CD4-positive, alpha-beta T cell treated with Interleukin-17A for 4 hours (primary cell): ENCODE results near the gene FAM221A.
"Not testable (repeated sequence)": the region's sequence is repeated elsewhere in the genome, so short reads cannot be mapped to it uniquely, and the experiment has no call there.

Experiments
- DNase-seq: peaks from one replicate; pipeline ENCODE4 v3.0.0-alpha.2; 2020; ENCODE audit warnings: mixed read lengths

FAM221A gene

DNA sequence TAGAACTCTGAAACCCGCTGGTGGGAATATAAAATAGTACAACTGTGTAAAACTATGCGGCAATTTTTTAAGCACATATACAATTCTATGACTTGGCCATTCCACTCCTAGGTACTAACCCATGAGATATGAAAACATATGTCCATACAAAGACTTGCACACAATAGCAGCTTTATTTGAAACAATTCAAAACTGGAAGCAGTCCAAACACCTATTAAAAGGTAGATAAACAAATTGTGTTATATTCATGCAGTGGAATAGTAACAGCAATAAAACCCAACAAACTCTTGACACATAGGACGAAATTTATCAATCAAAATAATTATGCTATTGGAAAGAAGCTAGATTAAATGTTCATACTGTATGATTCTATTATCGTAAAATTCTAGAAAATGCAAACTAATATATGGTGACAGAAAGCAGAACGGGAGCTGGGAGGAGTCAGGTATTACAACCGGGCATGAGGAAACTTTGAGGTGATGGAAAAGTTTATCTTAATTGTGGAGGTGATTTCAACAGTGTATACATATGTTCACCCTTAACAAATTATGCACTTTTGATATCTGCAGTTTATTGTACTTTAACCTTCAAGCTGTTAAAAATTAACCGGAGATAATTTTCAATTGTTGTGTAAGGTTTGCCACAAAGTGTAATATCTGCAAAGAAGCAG, 29.2 kb downstream of the FAM221A start:
- DNase-seq: no peak

DNA sequence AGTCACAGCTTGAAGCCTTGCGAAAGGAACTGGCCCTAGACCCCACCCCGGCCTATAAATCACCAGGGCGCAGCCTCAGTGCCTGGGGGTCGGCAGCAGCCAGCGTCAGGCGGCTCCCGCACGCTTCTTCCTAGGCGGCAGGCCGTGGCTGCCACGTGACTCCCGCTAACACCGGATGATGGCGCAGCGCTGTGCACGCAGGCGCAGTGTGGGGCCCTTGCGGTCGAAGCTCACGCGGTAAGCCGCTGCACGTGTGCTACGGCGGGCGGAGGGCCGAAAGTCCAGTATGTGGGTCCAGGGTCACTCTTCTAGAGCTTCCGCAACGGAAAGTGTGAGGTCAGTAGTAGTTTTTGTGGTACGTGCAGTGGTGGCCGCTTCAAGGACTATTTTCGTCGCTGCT, 30.0 kb downstream of the FAM221A start, which contains the start of gene STK31:
STK31 (plus strand) TSS at position 220 of the 400 bp plus-strand sequence; CDS start at position 287, 67 bp downstream.
- no peak for DNase-seq

DNA sequence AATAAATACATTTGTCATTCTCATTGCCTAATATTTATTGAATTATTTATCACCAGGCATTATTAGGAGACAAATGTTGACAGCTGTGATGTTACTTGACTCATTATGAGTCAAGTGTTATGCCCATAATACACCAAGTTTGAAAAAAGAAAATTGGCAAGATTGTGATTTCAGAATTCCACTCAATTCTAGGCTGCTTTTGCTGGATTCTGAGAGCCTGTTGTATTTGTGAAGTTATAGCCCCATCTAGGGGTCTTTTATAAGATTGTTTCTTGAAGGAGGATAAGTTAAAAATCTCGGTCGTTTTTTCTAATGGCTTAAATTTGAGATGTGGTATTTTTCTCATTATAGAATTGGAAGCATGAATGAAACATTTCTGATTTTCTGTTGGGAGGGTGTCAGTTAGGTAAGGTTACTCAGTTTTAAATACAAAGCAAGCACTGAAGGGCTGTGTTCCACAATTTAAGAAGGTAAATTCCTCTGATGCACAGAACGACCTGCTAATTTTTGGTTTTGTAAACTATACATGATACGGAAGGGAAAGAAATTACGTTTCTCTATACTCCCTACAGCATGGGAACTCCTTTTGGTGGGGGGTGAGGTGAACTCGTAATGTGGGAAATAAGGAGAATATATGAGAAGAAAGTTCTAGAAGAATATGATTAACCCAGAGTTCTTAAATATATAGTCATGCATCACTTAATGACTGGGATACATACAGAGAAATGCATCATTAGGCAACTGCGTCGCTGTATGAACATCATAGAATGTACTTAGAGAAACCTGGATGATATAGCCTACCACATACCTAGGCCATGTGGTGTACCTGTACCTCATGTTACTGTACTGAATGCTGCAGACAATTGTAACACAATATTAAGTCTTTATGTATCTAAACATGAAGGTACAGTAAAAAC, 32.6 kb downstream of the FAM221A start:
- DNase-seq: no peak

DNA sequence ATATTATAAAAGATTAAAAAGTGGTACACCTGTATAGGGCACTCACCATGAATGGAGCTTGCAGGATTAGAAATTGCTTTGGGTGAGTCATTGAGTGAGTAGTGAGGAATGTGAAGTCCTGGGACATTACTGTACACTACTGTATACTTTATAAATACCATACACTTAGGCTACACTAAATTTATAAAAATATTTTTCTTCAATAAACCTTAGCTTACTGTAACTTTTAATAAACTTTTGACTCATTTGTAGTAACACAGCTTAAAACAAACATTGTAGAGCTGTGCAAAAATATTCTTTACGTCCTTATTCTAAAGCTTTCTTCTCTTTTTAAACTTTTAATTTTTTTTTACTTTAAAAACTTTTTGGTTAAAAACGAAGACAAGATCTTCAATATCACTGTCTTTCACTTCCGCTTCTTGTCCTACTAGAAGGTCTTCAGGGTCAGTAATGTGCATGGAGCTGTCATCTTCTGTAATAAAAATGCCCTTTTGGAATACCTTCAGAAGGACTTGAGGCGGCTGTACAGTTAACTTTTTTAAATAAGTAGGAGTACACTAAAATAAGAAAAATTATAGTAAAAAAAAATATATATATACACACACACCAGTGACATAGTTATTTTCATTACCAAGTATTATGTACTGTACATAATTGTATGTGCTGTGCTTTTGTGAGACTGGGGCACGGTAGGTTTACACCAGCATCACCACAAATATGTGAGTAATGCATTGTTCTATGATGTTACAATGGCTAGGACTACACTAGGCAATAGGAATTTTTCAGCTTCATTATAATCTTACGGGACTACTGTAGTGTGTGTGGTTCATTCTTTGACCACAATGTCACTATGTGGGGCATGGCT, 33.5 kb downstream of the FAM221A start:
- DNase-seq: no peak

DNA sequence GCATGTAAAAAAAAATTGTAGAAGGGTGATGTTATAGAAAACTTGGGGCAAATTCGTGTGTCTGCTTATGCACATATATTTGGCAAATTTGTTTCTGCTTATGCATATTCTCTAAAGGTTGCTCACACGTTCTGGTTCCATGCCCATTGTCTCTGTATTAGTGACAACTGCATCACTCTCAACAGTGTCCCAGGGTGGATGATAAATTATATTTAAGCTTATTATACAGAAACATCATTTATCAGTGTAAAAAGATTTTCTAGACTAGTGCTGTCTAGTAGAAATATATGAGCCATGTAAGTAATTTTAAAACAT, 34.1 kb downstream of the FAM221A start:
- no peak for DNase-seq

DNA sequence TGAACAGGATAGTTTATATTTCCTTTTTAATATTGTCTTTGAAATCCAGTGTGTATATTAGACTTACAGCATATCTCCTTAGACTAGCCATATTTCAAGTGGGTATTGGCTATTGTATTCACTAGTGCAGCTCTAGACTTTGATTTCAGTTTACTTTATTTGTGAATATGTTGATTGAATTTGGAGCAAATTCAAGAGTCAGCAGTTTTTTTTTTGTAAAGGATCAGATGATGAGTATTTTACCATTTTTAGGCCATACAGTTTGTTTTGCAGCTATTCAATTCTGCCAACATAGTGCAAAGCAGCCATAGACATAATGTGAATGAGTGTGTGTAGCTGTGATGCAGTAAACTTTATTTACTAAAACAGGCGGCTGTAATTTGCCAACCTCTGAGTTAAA, 34.6 kb downstream of the FAM221A start:
- no peak for DNase-seq

DNA sequence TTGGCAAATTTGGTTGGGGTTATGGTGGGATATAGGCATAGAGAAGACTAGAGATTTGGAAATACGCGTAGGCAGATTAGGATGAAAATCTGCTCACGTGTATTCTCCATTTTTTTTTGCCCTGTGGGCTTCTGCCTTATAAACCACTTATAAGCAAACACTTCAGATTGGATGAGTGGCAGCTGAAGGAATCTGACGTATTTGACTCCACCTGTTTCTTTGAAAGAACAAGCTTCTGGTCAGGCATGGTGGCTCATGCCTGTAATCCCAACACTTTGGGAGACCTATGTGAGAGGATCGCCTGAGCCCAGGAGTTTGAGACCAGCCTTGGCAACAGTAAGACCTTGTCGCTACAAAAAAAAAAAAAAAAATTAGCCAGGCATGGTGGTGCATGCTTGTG, 35.1 kb downstream of the FAM221A start:
- DNase-seq: no peak

DNA sequence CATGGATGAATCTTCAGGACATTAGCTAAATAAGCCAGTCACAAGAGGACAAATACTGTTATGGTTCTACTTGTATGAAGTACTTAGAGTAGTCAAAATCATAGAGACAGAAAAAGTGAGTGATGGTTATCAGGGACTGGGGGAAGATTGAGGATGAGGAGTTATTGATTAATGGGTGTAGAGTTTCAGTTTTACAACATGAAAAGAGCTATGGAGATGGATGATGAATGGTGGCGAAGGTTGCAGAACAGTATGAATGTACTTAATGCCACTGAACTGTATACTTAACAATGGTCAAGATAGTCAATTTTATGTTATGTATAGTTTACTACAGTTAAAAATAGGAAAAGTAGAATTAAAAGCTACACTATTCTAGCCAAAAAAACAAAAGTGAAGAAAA, 37.8 kb downstream of the FAM221A start:
- no peak for DNase-seq

DNA sequence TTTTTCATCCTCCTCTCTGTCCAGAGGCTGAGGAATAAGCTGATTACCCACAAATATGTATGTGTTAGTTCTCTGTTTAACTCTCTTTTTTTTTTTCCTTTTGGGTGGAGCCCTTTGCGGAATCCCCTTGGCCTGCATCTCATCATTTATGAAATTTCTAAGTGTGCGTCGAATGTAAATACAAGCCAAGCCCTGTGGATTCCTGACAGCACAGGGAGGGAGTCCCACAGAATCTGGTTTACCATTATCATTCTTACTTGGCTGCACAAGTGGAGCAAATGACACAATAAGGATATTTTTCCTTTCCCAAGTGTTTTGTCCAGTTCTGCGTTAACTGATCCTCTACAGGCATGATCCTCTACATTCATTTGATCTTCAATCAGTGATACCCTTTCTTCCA, 41.5 kb downstream of the FAM221A start:
- DNase-seq: no peak

DNA sequence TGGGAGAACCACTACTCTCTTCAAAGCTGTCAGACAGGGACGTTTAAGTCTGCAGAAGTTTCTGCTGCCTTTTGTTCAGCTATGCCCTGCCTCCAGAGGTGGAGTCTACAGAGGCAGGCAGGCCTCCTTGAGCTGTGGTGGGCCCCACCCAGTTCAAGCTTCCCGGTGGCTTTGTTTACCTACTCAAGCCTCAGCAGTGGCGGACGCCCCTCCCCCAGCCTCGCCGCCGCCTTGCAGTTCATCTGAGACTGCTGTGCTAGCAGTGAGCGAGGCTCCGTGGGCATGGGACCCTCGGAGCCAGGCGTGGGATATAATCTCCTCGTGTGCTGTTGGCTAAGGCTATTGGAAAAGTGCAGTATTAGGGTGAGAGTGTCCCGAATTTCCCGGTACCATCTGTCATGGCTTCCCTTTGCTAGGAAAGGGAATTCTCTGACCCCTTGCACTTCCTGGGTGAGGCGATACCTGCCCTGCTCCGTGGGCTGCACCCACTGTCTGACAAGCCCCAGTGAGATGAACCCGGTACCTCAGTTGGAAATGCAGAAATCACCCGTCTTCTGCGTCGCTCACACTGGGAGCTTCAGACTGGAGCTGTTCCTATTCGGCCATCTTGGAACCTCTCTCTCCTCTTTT, 42.7 kb downstream of the FAM221A start:
- DNase-seq: not testable (repeated sequence)

DNA sequence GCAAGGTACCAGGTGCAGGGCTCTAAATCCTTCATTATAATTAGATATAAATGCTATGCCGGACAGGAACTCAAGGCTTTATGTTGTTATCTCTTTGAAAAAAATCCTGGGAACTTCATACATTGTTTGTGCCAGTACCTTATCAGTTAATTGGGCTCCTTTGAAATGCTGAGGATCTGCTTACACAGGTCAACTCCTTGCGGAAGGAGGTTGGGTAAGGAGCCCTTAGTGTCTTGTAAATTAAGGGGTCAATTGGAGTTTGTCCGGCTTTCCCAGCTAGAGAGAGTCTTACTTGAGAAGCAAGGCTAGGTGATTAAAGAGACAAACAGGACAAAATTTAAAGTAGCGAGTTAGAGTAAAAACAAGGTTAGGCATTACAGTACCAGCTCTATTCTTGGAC, 44.1 kb downstream of the FAM221A start:
- not testable (repeated sequence) for DNase-seq

DNA sequence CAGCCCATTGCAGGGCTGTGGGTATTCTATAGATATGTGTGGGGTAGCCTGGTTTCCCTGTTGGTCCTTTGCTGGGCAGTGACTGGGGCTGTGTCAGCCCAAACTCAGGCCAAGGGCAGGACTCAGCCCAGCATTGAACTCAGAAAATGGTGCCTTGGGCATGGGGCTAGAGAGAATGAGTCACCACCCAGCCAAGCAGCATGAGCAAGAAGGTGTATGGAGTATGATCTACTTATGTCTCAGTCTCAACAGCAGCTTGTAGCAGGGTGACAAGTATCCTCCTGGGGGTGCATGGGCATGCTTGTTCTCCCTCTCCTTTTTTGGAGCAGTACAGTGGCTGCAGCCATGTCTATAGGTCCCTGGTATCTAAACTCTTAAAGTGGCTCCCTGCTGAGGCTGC, 62.1 kb downstream of the FAM221A start:
- no peak for DNase-seq

DNA sequence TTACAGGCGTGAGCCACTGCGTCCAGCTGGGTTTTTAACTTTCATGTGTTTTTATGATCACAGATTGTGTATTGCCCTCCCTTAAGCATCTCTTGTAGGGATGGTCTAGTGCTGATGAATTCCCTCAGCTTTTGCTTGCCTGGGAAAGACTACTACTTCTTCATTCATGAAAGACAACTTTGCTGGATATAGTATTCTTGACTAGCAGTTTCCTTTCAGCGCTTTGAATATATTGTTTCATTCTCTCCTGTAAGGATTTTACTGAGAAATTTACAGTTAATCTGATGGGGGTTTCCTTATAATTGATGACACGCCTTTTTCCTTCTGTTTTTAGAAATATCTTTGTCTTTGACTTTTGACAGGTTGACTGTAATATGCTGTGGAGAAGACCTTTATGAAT, 63.2 kb downstream of the FAM221A start:
- DNase-seq: no peak

DNA sequence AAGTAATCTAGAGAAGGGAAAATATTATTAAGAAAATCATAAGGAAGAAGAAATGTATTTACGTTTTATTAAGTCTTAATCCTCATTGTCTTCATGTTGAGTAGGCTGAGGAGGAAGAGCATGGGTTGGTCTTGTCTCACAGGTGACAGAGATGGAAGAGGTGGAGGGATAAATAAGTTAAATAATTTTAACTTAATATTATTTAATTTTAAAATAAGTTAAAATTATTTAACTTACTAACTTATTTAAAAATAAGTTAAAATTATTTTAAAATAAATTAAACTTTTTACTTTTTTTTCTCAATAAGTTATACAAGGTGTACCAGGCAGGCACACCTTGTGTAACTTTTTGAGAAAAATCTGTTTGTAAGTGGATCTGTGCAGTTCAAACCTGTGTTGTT, 66.6 kb downstream of the FAM221A start:
- no peak for DNase-seq

DNA sequence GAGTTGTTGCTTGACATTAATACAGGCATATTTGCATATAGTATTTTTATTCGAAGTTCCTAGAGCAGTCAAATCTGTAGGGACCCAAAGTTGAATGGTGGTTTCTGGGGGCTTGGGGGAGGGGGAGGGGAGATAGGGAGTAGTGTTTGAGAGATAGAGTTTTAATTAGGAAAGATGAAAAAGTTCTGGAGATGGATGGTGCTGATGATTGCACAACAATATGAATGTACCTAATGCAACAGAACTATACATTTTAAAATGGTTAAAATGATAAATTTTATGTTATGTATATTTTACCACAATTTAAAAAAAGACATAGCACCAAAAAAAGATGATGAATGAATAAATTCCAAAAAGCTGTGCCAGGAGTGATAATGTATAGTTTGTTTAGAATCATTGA, 71.9 kb downstream of the FAM221A start:
- no peak for DNase-seq
